HG02943 (cell line): Measurements from ENCODE around the gene ATL1.

ENCODE experiments used
- ATAC-seq: cut with Tn5 transposase; IDR thresholded peaks from one replicate; pipeline ENCODE4 v1.9.1; 2021; ENCODE audit warnings: mild to moderate bottlenecking, low read depth, moderate library complexity; ENCODE audit not compliant: unreplicated experiment

The ATL1 gene

DNA sequence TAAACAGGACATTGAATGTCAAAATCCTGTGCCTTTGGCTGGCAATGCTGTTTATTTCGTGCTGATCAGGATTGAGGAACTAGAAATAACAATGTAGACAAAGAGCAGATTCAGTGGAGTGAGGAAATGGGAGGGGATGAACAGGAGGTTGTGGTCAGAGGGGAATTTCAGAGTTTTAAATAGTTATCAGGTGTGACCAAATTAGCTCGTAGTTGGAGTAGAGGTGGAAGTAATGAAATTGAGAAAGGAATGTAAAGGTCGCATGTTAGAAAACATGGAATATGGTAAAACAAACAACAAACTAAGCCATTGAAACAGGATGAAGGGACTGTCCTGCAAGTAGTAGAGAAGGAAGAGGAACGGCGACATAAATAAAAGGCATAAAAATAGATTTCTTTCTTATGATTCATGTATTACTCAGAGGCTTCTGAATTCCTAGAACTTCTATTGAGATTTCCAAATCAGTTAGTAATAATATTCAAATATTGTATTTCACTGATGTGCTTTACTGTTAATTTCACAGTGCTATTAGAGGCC lies 117.7 kb downstream of the ATL1 start:
- ATAC-seq: no peak

DNA sequence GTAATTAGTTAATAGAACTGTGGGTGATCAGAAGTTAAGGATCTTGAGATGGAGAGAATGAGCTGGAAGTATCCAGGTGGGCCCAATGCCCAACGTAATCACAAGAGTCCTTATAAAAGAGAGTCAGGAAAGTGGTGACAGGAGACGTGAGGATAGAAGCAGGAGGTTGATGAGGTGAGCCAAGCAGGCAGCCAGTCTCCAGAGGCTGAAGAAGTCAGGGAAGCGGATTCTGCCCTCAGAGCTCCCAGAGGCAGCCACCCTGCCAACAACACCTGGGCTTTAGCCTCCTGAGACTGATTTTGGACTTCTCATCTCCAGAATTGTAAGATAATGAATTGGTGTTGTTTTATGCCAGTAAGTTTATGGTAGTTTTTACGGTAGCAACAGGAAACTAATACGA lies 118.2 kb downstream of the ATL1 start:
- ATAC-seq: no peak

DNA sequence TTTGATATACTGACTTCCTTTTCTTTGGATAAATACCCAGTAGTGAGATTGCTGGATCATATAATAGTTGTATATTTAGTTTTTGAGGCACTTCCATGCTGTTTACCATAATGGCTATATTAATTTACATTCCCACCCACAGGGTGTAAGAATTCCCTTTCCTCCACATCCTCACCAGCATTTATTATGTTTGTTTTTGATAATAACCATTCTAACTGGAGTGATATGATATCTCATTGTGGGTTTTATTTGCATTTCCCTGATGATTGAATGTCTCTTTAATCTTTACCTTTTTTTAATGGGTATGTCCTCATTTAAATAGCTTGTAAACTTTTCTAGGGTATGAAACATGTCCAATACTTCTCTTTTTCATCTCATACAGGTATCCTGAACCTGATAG lies 119.7 kb downstream of the ATL1 start:
- ATAC-seq: no peak
